NCI-H2029 treated with DMSO at 0.1 percent for 48 hours (cell line): ENCODE data around the gene PITPNB.

Experiments used
- DNase-seq: peaks from one replicate; lab custom pipeline; 2025; lab: John Stamatoyannopoulos, UW

PITPNB gene

DNA sequence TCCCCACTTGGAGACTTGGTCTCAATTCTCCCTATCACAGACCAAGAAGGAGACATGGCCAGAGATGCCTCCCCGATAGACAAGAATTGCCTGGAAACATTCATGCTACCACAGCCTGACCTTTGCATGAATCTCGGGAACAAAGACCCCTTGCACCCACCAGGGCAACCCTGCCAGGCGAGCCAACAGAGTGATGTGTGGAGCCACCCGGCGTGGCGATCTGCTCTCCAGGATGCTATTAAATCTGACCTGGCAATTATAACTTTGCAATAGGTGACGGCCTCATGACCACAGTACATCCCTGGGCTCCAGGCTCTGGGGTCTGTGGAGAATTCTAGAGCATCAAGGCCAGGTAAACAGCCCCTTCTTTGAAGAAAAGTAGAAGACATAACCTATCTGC is 86.5 kb downstream of the PITPNB start:
- DNase-seq, result no peak

DNA sequence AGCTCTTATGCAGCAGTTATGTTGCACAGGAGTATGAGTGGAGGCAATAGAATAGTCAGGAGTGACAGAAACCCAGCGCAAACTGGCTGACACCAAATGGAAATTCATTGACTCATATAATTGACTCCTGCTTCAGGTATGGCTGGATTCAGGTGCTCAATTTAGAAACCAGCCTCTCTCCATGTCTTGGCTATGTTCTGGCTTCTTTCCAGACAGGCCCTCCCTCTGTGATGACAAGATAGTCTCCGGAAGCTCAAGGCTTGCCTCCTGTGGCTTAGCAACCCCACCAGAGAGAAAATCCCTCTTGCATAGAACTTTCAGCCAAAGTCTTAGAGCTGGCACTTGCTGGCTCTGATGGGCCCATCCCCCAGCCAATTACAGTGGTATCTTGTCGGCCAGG is 89.4 kb downstream of the PITPNB start:
- DNase-seq, result no peak

GRCh38 chr22:27827604-27828587 is 91.2 kb downstream of the PITPNB start:
- no peak for DNase-seq

DNA sequence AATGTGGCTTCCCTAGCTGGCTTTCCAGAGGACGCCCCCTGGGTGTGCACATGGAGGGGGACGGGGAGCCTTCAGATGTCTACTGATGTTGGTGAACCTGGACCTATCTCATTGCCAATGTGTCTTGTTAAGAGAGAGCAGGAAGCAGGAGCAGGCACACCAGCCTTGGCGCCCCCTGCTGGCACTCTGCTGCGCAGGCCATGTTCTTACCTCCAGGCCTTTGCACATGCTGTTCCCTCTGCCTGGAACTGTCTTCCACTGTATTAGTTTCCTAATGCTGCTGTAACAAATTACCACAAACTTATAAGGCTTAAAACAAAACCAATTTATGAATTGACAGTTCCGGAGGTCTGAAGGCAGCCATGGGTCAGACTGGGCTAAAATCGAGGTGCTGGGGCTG is 93.9 kb downstream of the PITPNB start:
- no peak for DNase-seq

DNA sequence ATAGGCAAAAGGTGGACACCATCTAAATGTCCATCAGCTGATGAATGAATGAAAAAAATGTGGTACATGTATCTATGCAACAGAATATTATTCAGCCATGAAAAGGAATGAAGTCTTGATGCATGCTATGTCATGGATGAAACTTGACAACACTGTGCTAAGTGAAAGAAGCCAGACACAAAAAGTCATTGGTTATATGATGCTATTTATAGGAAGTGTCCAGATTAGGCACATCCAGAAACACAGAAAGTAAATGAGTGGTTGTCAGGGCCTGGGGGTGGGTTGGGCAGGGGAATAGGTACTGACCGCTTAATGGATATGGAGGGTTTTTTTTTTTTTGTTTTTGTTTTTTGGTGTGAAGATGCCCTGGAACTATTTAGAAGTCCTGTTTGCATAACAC is 95.8 kb downstream of the PITPNB start:
- DNase-seq, result no peak

GRCh38 chr22:27820896-27821866 is 97.9 kb downstream of the PITPNB start:
- no peak for DNase-seq

DNA sequence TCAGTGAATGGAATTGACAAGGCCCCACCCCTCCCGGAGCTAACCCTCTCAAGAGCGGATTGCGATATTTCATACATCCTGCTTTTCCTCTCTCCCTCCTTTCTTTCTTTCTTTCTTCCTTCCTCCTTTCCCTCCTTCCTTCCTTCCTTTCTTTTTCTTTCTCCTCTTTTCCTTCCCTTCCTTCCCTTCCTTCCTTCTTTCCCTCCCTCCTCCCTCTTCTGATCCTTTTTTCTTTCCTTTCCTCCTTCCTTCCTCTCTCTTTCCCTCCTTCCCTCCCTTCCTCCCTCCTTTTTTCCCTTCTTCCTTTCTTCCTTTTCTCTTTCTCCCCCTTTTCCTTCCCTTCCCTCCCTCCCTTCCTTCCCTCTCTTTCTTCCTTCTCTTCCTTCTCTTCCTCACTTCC is 102.5 kb downstream of the PITPNB start:
- DNase-seq, result no peak

GRCh38 chr22:27815826-27816530 is 103.1 kb downstream of the PITPNB start:
- DNase-seq, result no peak

DNA sequence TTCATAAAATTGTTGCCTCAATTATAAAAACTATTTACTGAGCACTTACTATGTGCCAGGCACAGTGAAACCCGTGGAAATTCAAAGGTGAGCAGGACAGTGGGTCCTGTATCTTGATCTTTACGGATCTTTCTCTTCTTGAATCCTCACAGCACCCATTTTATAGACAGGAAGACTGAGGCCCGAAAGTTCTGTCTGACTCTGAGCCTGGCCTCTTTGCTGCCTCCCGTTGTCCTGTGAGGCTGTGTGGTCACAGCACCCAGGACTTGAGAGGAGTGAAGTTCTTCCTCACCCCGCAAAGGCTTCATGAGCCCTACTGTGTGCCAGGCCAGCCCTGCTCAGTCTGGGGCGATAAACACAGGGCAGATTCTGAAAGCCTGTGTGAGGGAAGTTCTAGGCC is 104.1 kb downstream of the PITPNB start:
- no peak for DNase-seq

GRCh38 chr22:27811778-27812177 is 107.3 kb downstream of the PITPNB start:
- no peak for DNase-seq

- DNase-seq, result no peak
Measured at GRCh38 chr22:27810609-27811151, 108.4 kb downstream of the PITPNB start.

- DNase-seq, result no peak
Measured at GRCh38 chr22:27809700-27810608, 109.1 kb downstream of the PITPNB start.

- no peak for DNase-seq
Measured at GRCh38 chr22:27809226-27809603, 109.8 kb downstream of the PITPNB start.

- DNase-seq, result no peak
Measured at GRCh38 chr22:27808451-27809225, 110.4 kb downstream of the PITPNB start.

DNA sequence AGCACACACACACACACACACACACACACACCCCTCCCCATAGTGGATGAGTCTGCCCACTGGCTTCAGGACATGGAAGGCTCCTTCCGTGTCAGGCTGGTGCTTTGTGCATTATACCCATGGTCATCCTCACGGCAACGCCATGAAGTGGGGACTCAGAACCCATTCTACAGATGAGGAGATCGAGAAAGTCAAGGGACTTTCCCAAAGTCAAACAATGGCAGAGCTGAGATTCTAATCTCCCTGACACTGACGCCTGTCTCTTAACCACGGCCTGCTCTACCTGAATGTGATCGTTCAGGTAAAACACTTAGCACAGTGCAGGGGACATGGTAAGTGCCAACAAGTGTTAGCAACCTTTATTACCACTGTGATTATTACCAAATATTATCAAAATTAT is 113.2 kb downstream of the PITPNB start:
- no peak for DNase-seq

DNA sequence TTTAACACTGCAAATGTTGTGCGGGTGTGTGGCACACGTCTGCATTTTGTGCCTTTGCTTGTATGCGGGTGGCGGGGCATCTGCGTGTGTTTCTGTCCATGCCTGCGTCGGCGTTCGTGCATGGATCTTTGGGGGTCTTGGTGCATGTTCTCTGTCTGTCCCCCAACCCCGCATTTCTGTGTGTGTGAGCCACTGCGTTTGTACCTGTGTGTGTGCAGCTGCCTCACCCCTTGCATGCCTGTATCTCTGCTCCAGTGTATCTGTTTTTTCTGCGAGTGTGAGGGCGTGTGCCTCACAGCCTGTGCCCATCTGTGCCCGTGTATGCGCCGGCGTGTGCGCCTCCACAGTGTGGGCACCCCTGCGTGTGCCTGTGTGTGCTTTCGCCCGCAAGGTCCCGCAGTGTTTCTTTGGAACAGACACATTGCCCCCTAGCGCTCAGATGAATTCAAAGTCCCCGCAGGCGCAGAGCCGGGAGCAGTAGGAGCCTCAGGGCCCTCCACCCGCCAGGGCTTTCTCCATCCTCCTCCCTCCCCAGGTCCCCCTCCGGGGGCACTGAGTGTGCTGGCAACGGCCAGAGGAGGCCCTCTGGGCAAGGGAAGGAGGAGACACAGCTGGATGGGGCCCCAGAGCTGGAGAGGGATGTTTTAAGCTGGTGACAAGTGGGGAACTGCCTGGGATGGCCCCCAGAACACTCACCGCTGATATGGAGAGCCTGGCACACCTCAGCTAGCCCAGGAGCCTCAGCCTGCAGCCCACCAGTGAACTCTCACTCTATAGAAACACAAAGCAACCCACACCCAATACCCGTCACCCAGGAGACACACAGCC is 114.4 kb downstream of the PITPNB start:
- no peak for DNase-seq

GRCh38 chr22:27803841-27804415 is 115.1 kb downstream of the PITPNB start:
- DNase-seq, result no peak

DNA sequence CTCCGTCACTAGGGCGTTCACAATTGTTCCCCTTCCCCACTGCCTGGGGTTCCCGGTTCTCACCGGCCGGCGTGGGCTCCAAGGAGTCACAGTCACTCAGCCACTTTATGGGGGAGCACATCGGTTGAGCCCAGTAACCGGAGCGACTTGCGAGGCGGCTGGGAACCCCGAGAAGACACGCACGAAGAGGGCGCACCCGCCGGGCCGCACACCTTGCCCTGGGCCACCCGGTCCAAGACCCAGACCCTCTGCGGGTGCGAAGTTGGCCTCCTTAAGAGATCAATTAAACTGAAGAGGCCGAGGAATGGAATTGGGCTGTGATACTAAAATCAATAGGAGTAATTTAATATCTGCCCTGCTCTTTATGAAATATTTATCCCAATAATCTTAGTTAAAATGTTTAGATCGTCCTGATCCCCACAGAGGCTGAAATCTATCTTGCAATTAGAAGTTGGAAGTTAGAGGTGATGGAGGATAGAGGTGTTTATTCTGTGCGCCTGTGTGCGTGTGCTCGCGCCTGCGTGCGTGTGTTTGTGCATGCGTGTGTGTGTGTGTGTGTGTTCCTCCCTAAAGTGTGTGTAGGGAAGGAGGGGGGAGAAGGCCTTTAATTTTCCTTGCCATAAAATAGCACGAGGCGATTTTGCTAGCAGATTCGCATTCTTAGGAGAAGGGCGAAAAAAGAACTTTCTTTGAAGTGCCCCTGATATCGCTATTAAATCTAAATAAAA is 116.5 kb downstream of the PITPNB start:
- DNase-seq, result no peak
